Raji (cell line): ENCODE data around the gene RBM18.

Source experiments
- POLR2A ChIP-seq: IDR thresholded peaks from 2 replicates; pipeline ENCODE4 v1.6.1; 2011; ENCODE audit warnings: low read depth, low read length, control low read depth; ENCODE audit not compliant: insufficient read depth

Gene RBM18

DNA sequence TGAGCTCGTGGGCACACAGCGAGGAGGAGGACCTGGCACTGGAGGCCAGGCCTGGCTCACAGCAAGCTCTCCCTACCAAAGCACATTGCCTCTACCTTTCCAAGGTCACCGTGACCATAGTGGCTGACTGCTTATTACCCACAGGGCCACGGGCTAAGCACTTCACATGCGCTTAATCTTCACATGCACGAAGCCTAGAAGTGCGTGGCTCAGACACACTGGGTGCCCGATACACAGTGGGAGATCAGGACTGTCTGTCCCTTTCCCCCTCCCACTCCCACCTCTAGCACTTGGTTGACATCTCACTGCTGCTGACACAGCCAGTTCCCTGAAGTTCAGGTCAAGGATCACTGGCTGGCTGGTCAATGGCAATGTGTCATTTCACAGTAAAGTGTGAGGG lies 59.5 kb downstream of the RBM18 start:
- no peak for TF ChIP-seq POLR2A

- no peak for TF ChIP-seq POLR2A
Observed at GRCh38 chr9:122204491-122204890, 60.1 kb downstream of the RBM18 start.

GRCh38 chr9:122204055-122204454 lies 60.6 kb downstream of the RBM18 start:
- TF ChIP-seq POLR2A: no peak

GRCh38 chr9:122202111-122202510 lies 62.5 kb downstream of the RBM18 start:
- no peak for TF ChIP-seq POLR2A

DNA sequence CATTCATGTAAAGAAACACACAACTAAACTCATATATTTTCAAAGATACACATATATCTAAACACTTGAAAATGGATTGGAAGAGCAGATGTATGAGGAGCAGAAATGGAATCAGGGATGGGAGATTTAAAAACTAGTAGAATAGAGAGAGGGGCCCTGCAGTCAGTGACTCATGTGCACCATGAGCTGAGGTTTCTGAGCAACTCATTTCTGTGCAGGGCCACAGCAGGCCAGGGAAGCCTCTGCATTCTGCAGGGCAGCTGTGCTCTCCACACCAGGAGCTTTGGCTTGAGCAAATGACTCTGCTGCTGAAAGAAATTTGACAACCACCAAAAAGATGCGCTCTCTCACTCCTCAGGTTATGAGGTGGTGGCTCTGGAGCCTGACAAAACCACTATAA lies 63.0 kb downstream of the RBM18 start:
- TF ChIP-seq POLR2A: no peak

DNA sequence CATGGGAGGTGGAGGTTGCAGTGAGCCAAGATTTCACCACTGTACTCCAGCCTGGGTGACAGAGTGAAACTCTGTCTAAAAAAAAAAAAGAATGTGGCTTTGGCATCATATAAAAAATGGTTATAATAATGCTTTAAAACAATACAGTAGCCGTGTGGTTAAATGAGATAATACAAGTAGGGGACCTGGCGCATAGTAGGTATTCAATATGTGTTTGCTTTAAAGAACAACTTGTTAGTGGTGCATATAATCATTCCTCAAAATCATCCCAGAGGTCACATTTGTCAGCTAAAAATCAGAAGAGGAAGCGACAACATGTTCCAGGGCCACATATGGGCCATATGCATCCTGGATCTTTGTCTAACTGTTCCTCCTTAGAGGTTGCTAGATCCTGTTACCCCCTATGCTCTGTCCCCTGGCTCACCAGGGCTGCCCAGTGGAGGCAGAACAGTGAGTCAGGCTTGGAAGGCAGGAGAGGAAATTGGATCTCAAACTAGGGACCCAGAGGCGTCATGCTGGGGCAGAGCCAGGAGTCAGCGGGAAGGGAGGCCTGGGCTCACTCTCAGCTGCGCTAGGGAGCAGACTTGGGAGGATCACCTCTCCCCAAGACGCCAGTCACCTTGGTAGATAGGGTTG lies 63.6 kb downstream of the RBM18 start:
- no peak for TF ChIP-seq POLR2A

GRCh38 chr9:122197882-122198281 lies 66.8 kb downstream of the RBM18 start:
- no peak for TF ChIP-seq POLR2A

DNA sequence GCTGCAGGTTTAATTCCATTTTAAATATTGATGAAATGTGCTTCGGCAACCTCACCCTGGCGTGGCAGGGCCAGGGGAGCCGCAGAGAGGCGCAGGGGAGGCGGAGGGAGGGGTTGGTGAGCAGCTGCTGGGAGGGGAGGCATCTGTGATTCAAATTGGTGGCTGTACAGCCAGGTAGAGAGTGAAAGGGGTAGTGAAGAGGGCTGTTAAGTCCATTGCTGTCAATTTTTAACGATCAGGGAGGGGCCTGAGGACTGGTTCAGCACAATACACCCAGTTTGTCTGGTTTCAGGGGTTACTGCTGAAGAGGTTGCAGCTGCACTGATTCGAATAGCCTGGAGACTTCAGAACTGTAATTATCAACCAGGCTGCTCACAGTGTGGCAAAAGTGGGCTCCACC lies 67.2 kb downstream of the RBM18 start:
- TF ChIP-seq POLR2A: no peak

DNA sequence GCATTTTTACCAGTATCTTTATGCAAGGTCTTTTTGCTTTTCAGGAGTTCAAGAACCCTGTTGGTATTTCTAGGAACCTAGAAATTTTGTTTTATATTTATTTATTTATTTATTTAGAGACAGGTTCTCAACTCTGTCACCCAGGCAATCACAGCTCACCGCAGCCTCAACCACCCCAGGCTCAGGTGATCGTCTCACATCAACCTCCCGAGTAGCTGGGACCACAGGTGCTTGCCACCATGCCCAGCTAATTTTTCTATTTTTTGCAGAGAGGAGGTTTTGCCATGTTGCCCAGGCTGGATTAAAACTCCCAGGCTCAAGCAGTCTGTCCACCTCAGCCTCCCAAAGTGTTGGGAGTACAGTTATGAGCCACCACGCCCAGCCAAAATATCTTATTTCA lies 68.8 kb downstream of the RBM18 start:
- TF ChIP-seq POLR2A: no peak

- no peak for TF ChIP-seq POLR2A
Observed at GRCh38 chr9:122193651-122194050, 71.0 kb downstream of the RBM18 start.

DNA sequence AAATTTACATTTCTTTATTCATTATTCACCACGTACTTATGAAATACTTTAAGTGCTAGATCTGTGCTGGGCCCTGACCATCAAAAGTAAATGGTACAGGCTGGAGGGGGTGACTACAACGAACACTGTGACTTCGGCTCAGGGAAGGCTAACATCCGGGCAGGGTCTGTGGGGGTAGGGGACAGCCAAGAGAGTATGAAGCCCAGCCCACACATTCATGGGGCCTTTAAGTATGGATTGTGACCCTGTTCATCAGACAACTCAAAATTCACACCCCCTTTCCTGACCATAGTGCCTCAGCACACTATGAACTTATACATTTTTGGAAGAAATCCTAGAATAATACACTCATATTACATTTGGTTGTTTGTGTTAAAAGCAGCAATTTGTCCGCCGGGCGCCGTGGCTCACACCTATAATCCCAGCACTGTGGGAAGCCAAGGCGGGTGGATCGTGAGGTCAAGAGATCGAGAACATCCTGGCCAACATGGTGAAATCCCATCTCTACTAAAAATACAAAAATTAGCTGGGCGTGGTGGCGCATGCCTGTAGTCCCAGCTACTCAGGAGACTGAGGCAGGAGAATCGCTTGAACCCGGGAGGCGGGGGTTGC lies 71.6 kb downstream of the RBM18 start:
- TF ChIP-seq POLR2A: no peak

DNA sequence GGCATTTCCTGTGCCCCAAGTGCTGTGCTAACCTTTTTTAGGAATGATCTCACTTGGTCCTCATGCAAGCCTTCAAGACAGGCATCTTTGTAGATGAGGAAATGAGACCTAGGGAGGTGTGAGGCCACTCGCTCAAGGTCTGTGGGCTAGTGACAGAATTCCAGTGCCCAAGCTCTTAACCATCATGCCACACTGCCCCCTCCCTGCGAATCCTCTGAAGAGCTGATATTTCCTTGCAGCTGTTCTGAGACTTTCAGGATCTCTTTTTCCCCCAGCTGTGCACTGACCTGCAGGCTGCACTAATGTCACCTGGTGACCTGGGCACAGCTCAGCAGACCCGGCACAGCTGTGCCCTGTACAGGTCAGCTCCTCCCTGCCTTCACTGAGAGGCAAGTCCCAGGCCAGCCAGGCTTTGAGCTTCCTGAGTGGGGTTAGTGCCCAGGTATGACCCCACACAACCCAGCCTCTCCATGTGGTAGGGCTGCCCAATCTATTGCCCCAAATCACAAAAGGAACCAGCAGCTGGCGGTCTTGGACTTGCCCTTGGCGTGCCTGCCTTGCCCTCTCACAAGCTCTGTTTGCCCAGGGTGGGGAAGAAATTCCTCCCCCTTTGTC lies 72.3 kb downstream of the RBM18 start:
- no peak for TF ChIP-seq POLR2A

- no peak for TF ChIP-seq POLR2A
Observed at GRCh38 chr9:122191584-122191983, 73.1 kb downstream of the RBM18 start.

DNA sequence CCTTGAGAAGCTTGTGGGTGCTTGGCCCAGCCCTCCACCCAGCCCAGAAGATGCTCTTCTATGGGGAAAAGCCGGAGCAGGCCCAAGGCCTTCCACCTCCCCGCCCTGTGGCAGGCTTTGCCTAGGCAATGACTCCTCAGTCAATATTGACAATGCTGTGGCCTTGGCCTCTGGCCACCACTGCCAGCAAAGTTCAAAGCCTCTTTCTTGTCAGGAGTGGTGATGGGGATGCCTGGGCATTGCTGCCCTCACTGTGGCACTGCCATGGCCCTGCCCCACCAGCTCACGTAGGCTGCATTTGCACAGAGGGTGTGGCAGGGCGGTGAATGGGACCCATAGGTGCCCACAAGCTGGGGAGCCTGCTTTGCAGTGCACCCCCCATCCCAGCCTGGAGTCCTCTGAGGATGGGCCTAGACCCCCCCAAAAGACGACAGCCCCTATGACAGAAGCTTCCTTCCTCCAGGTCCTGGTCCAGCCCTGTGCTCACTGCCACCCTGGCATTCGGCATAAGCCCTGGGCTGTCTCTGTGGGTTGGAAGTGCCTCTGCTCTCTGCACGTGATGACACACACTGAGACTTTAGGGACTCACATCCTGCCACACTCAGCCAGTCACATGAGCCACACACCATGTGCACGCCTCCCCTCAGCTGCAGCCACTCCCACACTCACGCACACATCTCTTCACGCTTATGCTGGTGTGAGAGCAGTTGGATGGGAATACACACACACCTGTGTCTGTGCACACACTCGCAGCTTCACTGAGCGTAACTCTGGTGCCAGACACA lies 73.9 kb downstream of the RBM18 start:
- no peak for TF ChIP-seq POLR2A

- TF ChIP-seq POLR2A: no peak
Observed at GRCh38 chr9:122188369-122188768, 76.3 kb downstream of the RBM18 start.
